Activated B cell treated with CpG ODN at 0.5 μM for 24 hours (primary cell): ENCODE measurements around the gene PLA2G7. TPM values are rescaled to one million over a fixed set of nuclear protein-coding genes. Genes with fewer than 3 reads are reported as not detected.

Experiments
- ATAC-seq: fragments of 200-7000 bp; cut with Tn5 transposase; one replicate; pipeline ENCODE4 v1.10.0; 2021; ENCODE audit warnings: low read depth, mild to moderate bottlenecking, moderate library complexity
- CTCF ChIA-PET: fragments of 350-600 bp; sonication (Branson Sonifier 250); formaldehyde crosslinking; loops from one replicate; lab custom pipeline; 2021; ENCODE audit warnings: antibody characterized with exemption; lab: Charles Lee
- POLR2A ChIA-PET: fragments of 350-600 bp; sonication (Branson Sonifier 250); formaldehyde crosslinking; loops from one replicate; lab custom pipeline; 2021; ENCODE audit warnings: antibody characterized with exemption; lab: Charles Lee
- DNase-seq: peaks from one replicate; pipeline ENCODE4 v3.0.0; 2022
- H3K27ac Mint-ChIP-seq: one replicate; pipeline ENCODE4 v1.8.0; 2020; ENCODE audit warnings: mixed read lengths
- H3K27me3 Mint-ChIP-seq: one replicate; pipeline ENCODE4 v1.8.0; 2021; ENCODE audit warnings: mixed read lengths
- H3K36me3 Mint-ChIP-seq: one replicate; pipeline ENCODE4 v1.8.0; 2021; ENCODE audit warnings: low read depth, mixed read lengths
- H3K4me1 Mint-ChIP-seq: one replicate; pipeline ENCODE4 v1.8.0; 2021; ENCODE audit warnings: mixed read lengths
- H3K4me3 Mint-ChIP-seq: one replicate; pipeline ENCODE4 v1.8.0; 2020; ENCODE audit warnings: mild to moderate bottlenecking, mixed read lengths
- H3K9me3 Mint-ChIP-seq: one replicate; pipeline ENCODE4 v1.8.0; 2020; ENCODE audit warnings: mixed read lengths
- intact Hi-C: fragments of 100-400 bp; cut with micrococcal nuclease; formaldehyde crosslinking; loops from one replicate; pipeline ENCODE4 v1.15.1; 2024
- total RNA-seq: library from RNA; stranded (reverse); gene quantifications from 2 replicates; pipeline ENCODE4 v1.2.3, GENCODE V29; 2022
- TF ChIP-seq, protein P1 (sequence below): fragments of 200-600 bp; IDR thresholded peaks from one replicate; pipeline ENCODE4 v1.8.0; 2022; ENCODE audit warnings: antibody characterized with exemption, mild to moderate bottlenecking

Gene PLA2G7
- total RNA-seq, 1 donor from 2014 or later: 0.38 TPM

DNA sequence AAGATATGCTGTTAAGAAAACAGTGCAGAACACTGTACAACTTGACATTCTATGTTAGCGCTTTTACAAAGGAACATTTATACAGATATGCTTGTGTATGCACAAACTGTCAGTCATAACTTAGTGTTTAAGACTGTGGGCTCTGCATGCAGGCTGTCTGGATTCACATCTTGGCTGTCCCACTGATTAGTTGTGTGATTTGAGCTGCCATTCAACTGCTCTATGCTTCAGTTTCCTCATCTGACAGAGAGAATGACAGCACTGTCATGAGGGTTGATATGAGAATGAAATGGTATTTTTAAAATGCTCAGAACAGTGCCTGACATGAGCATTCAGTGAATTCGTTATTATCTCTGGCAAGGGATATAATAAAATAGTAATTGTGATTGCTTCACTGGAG is 73.7 kb downstream of the PLA2G7 start:
- ChIA-PET CTCF (no interaction called here), POLR2A (no interaction called here)
- no peaks in the 10 kb centered on the region for H3K9me3 Mint-ChIP-seq
- H3K4me1 Mint-ChIP-seq: no peaks in the 10 kb centered on the region
- no peak overlapping the region for H3K4me3 Mint-ChIP-seq
- TF ChIP-seq, protein P1, sequence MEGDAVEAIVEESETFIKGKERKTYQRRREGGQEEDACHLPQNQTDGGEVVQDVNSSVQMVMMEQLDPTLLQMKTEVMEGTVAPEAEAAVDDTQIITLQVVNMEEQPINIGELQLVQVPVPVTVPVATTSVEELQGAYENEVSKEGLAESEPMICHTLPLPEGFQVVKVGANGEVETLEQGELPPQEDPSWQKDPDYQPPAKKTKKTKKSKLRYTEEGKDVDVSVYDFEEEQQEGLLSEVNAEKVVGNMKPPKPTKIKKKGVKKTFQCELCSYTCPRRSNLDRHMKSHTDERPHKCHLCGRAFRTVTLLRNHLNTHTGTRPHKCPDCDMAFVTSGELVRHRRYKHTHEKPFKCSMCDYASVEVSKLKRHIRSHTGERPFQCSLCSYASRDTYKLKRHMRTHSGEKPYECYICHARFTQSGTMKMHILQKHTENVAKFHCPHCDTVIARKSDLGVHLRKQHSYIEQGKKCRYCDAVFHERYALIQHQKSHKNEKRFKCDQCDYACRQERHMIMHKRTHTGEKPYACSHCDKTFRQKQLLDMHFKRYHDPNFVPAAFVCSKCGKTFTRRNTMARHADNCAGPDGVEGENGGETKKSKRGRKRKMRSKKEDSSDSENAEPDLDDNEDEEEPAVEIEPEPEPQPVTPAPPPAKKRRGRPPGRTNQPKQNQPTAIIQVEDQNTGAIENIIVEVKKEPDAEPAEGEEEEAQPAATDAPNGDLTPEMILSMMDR: no peak
- intact Hi-C loops: no loop called here
- H3K27me3 Mint-ChIP-seq: no peaks in the 10 kb centered on the region
- no peaks in the 10 kb centered on the region for H3K36me3 Mint-ChIP-seq
- no peak overlapping the region for H3K27ac Mint-ChIP-seq
- no peak for DNase-seq
- ATAC-seq: no peak

GRCh38 chr6:46657642-46658041 is 77.5 kb downstream of the PLA2G7 start:
- peaks cover 6% of the 10 kb centered on the region for H3K4me1 Mint-ChIP-seq
- peaks cover 18% of the 10 kb centered on the region for H3K27me3 Mint-ChIP-seq
- ATAC-seq (no peak), DNase-seq (no peak)
- no peak overlapping the region for H3K27ac Mint-ChIP-seq
- CTCF ChIA-PET: no interaction called here
- intact Hi-C loops: no loop called here
- POLR2A ChIA-PET: no interaction called here
- H3K9me3 Mint-ChIP-seq: no peaks in the 10 kb centered on the region
- no peaks in the 10 kb centered on the region for H3K36me3 Mint-ChIP-seq
- TF ChIP-seq, protein P1: no peak
- H3K4me3 Mint-ChIP-seq: no peak overlapping the region

DNA sequence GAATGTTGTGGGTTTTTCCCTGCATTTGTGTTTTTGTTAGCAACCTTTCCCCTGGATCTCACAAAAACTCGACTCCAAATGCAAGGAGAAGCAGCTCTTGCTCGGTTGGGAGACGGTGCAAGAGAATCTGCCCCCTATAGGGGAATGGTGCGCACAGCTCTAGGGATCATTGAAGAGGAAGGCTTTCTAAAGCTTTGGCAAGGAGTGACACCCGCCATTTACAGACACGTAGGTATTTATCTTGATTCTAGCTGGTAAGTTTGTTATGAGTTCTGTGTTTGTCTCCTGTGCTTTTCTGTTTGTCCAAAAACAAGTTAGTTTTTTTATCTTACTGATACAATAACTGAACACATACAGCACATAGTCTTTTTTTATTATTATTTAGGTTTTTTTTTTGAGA is 79.4 kb downstream of the PLA2G7 start:
- H3K27me3 Mint-ChIP-seq: peaks cover 33% of the 10 kb centered on the region
- H3K36me3 Mint-ChIP-seq: no peaks in the 10 kb centered on the region
- no peak overlapping the region for H3K27ac Mint-ChIP-seq
- peaks cover 13% of the 10 kb centered on the region for H3K4me1 Mint-ChIP-seq
- ChIA-PET POLR2A (no interaction called here), CTCF (no interaction called here)
- no peak for ATAC-seq
- H3K4me3 Mint-ChIP-seq: no peak overlapping the region
- intact Hi-C loops: no loop called here
- DNase-seq: no peak
- TF ChIP-seq, protein P1: no peak
- no peaks in the 10 kb centered on the region for H3K9me3 Mint-ChIP-seq

Other genes with a start within 250 kb of the PLA2G7 start
- gene RCAN2, start 243.9 kb downstream of the PLA2G7 start, total RNA-seq: not detected in 2 replicates
- not detected in 2 replicates for gene CYP39A1, start 82.6 kb downstream of the PLA2G7 start, total RNA-seq
- gene SLC25A27, start 82.4 kb downstream of the PLA2G7 start, total RNA-seq: 0.29 and 0.78 TPM in 2 replicates
- not detected in 2 replicates for gene TDRD6, start 47.5 kb downstream of the PLA2G7 start, total RNA-seq
- not detected in 2 replicates for gene ANKRD66, start 11.6 kb upstream of the PLA2G7 start, total RNA-seq
- gene MEP1A, start 58.0 kb upstream of the PLA2G7 start, total RNA-seq: not detected in 2 replicates
- not detected in 2 replicates for gene ADGRF5, start 186.6 kb upstream of the PLA2G7 start, total RNA-seq